ENCODE data around the gene CIDEC. TPM values are rescaled to one million over a fixed set of nuclear protein-coding genes. Genes with fewer than 3 reads are reported as not detected.

CIDEC gene
- total and polyA plus RNA-seq, 2 of the 13 experiments (the other 11 are each of a cell fraction or from before 2014, with no cell fraction given): 2.5 to 10.4 TPM

GRCh38 chr3:9862391-9863057 is 17.5 kb downstream of the CIDEC start (continued):
- no peak for TF ChIP-seq ZNF589 (CRISPR knock-in tag; conservative IDR thresholded peaks at IDR 0.05)
- peak; percentile 66 for TF ChIP-seq POLR2G (IDR thresholded peaks at IDR 0.05; ENCODE audit: low read depth, low read length)
- TF ChIP-seq, protein P1, sequence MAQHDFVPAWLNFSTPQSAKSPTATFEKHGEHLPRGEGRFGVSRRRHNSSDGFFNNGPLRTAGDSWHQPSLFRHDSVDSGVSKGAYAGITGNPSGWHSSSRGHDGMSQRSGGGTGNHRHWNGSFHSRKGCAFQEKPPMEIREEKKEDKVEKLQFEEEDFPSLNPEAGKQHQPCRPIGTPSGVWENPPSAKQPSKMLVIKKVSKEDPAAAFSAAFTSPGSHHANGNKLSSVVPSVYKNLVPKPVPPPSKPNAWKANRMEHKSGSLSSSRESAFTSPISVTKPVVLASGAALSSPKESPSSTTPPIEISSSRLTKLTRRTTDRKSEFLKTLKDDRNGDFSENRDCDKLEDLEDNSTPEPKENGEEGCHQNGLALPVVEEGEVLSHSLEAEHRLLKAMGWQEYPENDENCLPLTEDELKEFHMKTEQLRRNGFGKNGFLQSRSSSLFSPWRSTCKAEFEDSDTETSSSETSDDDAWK (CRISPR knock-in tag; IDR thresholded peaks at IDR 0.05): no peak
- TF ChIP-seq ZEB1 (IDR thresholded peaks at IDR 0.05; ENCODE audit: insufficient replicate concordance, low read depth): peak; percentile 70
- TF ChIP-seq E2F1 (CRISPR knock-in tag; IDR thresholded peaks at IDR 0.05): peak; percentile 39; the same call in 1 of the 2 replicates
- no peak for TF ChIP-seq ZNF496 (CRISPR knock-in tag; IDR thresholded peaks at IDR 0.05; ENCODE audit: insufficient replicate concordance)
- no peak for TF ChIP-seq ZMYM4 (CRISPR knock-in tag; IDR thresholded peaks at IDR 0.05)
- no peak for TF ChIP-seq KDM1A (CRISPR knock-in tag; IDR thresholded peaks at IDR 0.05)
- TF ChIP-seq CBFB (CRISPR knock-in tag; IDR thresholded peaks at IDR 0.05): 0 out of 2 replicates have a peak, but pooled peaks have one; percentile 43
- TF ChIP-seq PHB2 (IDR thresholded peaks at IDR 0.05; ENCODE audit: partially characterized antibody): no peak
- TF ChIP-seq CCDC6 (CRISPR knock-in tag; IDR thresholded peaks at IDR 0.05): 0 out of 2 replicates have a peak, but pooled peaks have one; percentile 71
- peak; percentile 49 for TF ChIP-seq ELF3 (CRISPR knock-in tag; IDR thresholded peaks at IDR 0.05)
- TF ChIP-seq, protein P2, sequence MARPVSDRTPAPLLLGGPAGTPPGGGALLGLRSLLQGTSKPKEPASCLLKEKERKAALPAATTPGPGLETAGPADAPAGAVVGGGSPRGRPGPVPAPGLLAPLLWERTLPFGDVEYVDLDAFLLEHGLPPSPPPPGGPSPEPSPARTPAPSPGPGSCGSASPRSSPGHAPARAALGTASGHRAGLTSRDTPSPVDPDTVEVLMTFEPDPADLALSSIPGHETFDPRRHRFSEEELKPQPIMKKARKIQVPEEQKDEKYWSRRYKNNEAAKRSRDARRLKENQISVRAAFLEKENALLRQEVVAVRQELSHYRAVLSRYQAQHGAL (CRISPR knock-in tag; IDR thresholded peaks at IDR 0.05; ENCODE audit: not compliant biosample characterization): no peak
- TF ChIP-seq SIX1 (CRISPR knock-in tag; IDR thresholded peaks at IDR 0.05; ENCODE audit: borderline replicate concordance): no peak
- no peak; the same call in 1 of the 2 replicates for TF ChIP-seq RFXANK (CRISPR knock-in tag; IDR thresholded peaks at IDR 0.05)
- TF ChIP-seq HINFP (CRISPR knock-in tag; IDR thresholded peaks at IDR 0.05; ENCODE audit: low read depth): 0 out of 2 replicates have a peak, but pooled peaks have one; percentile 43
- no peak for TF ChIP-seq CHD4 (IDR thresholded peaks at IDR 0.05; ENCODE audit: borderline replicate concordance, low read length)
- TF ChIP-seq ZNF782 (CRISPR knock-in tag; IDR thresholded peaks at IDR 0.05; ENCODE audit: borderline replicate concordance): no peak
- no peak for TF ChIP-seq CENPT (CRISPR knock-in tag; IDR thresholded peaks at IDR 0.05; ENCODE audit: low read depth)
- TF ChIP-seq, protein P3, sequence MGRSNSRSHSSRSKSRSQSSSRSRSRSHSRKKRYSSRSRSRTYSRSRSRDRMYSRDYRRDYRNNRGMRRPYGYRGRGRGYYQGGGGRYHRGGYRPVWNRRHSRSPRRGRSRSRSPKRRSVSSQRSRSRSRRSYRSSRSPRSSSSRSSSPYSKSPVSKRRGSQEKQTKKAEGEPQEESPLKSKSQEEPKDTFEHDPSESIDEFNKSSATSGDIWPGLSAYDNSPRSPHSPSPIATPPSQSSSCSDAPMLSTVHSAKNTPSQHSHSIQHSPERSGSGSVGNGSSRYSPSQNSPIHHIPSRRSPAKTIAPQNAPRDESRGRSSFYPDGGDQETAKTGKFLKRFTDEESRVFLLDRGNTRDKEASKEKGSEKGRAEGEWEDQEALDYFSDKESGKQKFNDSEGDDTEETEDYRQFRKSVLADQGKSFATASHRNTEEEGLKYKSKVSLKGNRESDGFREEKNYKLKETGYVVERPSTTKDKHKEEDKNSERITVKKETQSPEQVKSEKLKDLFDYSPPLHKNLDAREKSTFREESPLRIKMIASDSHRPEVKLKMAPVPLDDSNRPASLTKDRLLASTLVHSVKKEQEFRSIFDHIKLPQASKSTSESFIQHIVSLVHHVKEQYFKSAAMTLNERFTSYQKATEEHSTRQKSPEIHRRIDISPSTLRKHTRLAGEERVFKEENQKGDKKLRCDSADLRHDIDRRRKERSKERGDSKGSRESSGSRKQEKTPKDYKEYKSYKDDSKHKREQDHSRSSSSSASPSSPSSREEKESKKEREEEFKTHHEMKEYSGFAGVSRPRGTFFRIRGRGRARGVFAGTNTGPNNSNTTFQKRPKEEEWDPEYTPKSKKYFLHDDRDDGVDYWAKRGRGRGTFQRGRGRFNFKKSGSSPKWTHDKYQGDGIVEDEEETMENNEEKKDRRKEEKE (IDR thresholded peaks at IDR 0.05): no peak
- no peak for TF ChIP-seq REXO4 (CRISPR knock-in tag; IDR thresholded peaks at IDR 0.05; ENCODE audit: borderline replicate concordance)
- no peak for TF ChIP-seq NFIC (IDR thresholded peaks at IDR 0.05; ENCODE audit: low read length)
- no peak for TF ChIP-seq ZFP36 (IDR thresholded peaks at IDR 0.05; ENCODE audit: borderline replicate concordance, low read depth, low read length, partially characterized antibody)

Measured in HepG2 (cell line).